Activated T-helper 1 cell treated with anti-CD3 and anti-CD28 coated beads, Interleukin-12 subunit alpha, Interleukin-12 subunit beta, Interleukin-2, Interleukin-4 antibody, amounts not matched to agents 30 ng/mL and 10 ng/mL and 1 ng/mL, durations not matched to agents 14 hours and 24 hours and 36 hours (primary cell): ENCODE measurements around the gene ZNF343. TPM values are rescaled to one million over a fixed set of nuclear protein-coding genes. Genes with fewer than 3 reads are reported as not detected.
A peak's percentile ranks its signal among the peaks of the same experiment; 100 is the strongest.
"Not testable (repeated sequence)": the region's sequence is repeated elsewhere in the genome, so short reads cannot be mapped to it uniquely, and the experiment has no call there.

Experiments
- DNase-seq: peaks from one replicate; pipeline ENCODE4 v3.0.0; 2021; ENCODE audit warnings: low spot score
- H3K27ac Mint-ChIP-seq: one replicate; pipeline ENCODE4 v1.8.0; 2021; ENCODE audit warnings: mild to moderate bottlenecking, mixed read lengths
- H3K27me3 Mint-ChIP-seq: one replicate; pipeline ENCODE4 v1.8.0; 2022; ENCODE audit warnings: mild to moderate bottlenecking, moderate library complexity, mixed read lengths; ENCODE audit not compliant: insufficient read depth
- H3K36me3 Mint-ChIP-seq: one replicate; pipeline ENCODE4 v1.8.0; 2021; ENCODE audit warnings: low read depth, mixed read lengths
- H3K4me1 Mint-ChIP-seq: one replicate; pipeline ENCODE4 v1.8.0; 2021; ENCODE audit warnings: low read depth, mixed read lengths
- H3K4me3 Mint-ChIP-seq: one replicate; pipeline ENCODE4 v1.8.0; 2021; ENCODE audit warnings: mild to moderate bottlenecking, moderate library complexity, mixed read lengths
- H3K9me3 Mint-ChIP-seq: one replicate; pipeline ENCODE4 v1.8.0; 2021; ENCODE audit warnings: mixed read lengths
- intact Hi-C: fragments of 100-400 bp; cut with micrococcal nuclease; formaldehyde crosslinking; loops from one replicate; pipeline ENCODE4 v1.15.1; 2024
- total RNA-seq: library from RNA; stranded (reverse); gene quantifications from 2 replicates; pipeline ENCODE4 v1.2.3, GENCODE V29; 2022

Gene ZNF343
- total RNA-seq, 1 donor from 2014 or later = 18.2 TPM

DNA sequence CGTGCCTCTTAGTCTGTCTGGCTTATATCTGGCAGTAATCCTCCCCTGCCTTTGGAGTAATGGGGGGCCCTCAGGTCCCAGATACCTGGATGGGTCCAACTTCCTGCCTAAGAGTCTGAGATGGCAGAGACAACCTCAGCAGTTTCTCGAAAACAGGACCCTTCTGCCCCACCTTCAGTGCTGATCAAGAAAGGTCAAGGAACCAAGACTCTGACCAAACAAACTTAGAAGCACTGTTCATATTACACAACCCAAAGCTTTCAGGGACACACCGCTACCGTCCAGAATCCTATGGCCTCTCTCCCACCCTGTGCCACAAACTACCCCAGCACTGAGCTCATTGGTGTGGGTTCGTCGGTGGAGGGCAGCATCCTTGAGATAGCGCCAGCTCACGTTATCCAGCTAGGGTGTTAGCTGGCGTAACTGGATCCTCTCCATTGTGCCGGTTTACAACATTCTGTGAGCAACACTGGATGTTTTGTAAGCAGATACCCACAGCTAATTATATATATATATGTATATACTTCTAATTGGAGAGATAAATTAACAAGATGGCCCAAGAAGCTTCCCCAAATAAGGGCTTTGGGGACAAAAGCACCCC lies 20.1 kb upstream of the ZNF343 start:
- no peak overlapping the region for H3K27ac Mint-ChIP-seq
- no peaks in the 10 kb centered on the region for H3K9me3 Mint-ChIP-seq
- H3K4me1 Mint-ChIP-seq = peaks cover 15% of the 10 kb centered on the region
- H3K4me3 Mint-ChIP-seq = no peak overlapping the region
- no peak for DNase-seq
- peaks cover 4% of the 10 kb centered on the region for H3K27me3 Mint-ChIP-seq
- H3K36me3 Mint-ChIP-seq = no peaks in the 10 kb centered on the region
- intact Hi-C loops = loop anchor here (10.0 kb wide), 1 partner anchor 1286 kb away; no protein-coding TSS in a partner anchor

DNA sequence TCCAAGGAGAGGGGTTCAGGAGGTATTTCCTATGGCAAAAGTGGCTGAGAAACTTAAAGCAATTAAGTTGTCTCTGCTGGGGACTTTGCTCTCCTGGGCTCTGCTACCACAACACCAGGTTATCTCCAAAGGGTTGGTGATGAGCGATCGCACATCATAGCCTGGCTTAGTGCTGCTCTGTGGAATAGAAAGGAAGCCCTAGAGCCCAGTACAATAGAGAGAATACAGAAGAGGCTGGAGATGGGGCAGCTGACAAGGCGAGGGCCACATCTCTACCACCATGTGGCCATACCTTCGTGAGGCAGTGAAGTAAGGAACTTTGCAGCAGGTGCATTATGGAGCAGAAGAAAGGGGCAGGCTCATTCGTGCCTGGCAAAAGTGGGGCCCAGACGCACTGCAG lies 19.0 kb upstream of the ZNF343 start:
- Mint-ChIP-seq H3K4me1 (peaks cover 15% of the 10 kb centered on the region), H3K9me3 (no peaks in the 10 kb centered on the region), H3K27ac (no peak overlapping the region), H3K36me3 (no peaks in the 10 kb centered on the region), H3K4me3 (no peak overlapping the region), H3K27me3 (peaks cover 1% of the 10 kb centered on the region)
- intact Hi-C loops = loop anchor here (10.0 kb wide), 1 partner anchor 1287 kb away; no protein-coding TSS in a partner anchor
- no peak for DNase-seq

DNA sequence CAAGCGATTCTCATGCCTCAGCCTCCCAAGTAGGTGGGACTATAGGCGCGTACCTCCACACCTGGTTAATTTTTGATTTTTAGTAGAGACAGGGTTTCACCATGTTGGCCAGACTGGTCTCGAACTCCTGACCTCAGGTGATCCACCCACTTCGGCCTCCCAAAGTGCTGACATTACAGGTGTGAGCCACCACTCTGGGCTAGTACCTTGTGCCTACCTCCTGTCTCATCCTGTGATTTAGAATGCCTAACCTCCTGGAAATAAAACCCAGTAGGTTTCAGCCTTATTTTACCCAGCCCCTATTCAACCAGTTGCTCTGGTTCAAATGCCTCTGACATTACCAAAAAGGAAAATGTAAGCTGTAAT lies 17.5 kb upstream of the ZNF343 start:
- not testable (repeated sequence) for H3K27me3 Mint-ChIP-seq, H3K27ac Mint-ChIP-seq, H3K36me3 Mint-ChIP-seq, DNase-seq, H3K9me3 Mint-ChIP-seq
- Mint-ChIP-seq H3K4me3 (peak overlapping the region; percentile 37), H3K4me1 (peaks cover 20% of the 10 kb centered on the region)
- intact Hi-C loops = loop anchor here (10.0 kb wide), 1 partner anchor 1289 kb away; no protein-coding TSS in a partner anchor

DNA sequence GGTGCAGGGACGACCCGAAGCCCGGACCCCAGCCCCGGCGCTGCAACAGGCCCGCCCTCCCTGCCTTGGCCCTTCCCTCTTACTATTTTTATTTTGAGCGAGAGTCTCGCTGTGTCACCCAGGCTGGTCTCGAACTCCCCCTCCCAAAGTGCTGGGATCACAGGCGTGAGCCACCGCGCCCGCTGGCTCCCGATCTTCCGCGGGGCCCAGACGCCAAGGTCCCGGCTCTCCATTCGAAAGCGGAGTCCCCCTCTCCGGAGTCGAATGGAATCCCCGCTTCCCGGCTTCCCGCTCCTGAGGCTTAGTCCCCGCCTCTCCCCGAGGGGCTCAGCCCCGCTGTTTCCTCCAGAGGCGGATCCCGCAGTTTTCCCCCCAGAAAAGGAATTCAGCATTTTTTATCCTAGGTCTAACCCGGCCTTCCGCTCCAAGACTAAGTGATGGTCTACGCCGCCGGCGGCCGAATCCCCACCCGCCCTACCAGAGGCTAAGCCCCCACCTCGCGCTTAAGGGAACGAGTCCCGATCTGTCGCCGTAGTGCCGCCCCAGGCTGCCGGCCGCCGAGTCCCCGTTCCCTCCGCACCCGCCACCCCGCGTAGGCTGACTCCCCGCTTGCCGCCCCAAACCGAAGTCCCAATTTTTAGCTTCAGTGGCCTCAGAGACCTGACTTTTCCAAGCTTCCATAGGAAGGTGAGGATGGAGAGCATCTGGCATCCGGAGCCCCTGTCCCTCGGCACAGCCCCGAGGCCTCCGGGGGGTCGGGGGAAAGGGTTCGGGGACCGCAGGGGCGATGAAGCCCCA lies 16.2 kb upstream of the ZNF343 start:
- no peaks in the 10 kb centered on the region for H3K9me3 Mint-ChIP-seq
- H3K4me1 Mint-ChIP-seq = peaks cover 26% of the 10 kb centered on the region
- H3K36me3 Mint-ChIP-seq = no peaks in the 10 kb centered on the region
- H3K27ac Mint-ChIP-seq = peak overlapping the region; percentile 87
- intact Hi-C loops = loop anchor here (1.0 to 10.0 kb wide), 5 partner anchors 54 to 1290 kb away; no protein-coding TSS in a partner anchor
- peak; percentile 28 for DNase-seq
- peak overlapping the region; percentile 85 for H3K4me3 Mint-ChIP-seq
- H3K27me3 Mint-ChIP-seq = peaks cover 7% of the 10 kb centered on the region

DNA sequence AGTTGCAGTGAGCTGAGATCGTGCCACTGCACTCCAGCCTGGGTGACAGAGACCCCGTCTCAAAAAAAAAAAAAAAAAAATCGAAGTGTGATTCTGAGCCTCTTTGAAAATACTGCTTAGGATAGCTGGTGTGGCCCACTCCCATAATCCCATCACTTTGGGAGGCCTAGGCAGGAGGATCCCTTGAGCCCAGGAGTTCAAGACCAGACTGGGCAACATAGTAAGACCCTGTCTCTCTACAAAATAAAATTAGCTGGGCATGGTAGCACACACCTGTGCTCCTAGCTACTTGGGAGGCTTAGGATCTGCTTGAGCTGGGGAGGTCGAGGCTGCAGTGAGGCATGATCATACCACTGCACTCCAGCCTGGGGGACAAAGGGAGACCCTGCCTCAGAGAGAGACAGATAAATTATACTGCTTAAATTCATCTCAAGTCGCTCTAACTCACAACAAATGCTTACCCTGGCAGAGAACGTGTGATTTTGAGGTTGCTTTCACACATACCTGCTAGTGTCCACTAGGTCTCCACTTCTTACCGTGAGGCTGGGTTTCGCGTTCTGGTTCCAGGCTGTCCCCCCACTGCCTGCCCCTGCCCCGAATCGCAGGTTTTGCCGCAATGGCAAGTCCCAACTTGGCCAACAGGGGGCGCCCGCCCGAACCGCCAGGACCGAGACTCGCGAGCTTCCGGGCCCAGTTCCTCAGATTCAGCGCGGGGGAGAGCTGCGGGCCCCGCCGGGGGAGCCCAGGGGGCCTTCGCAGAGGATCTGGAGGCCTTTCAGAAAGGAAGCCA lies 15.4 kb upstream of the ZNF343 start:
- Mint-ChIP-seq H3K9me3 (no peaks in the 10 kb centered on the region), H3K36me3 (no peaks in the 10 kb centered on the region)

DNA sequence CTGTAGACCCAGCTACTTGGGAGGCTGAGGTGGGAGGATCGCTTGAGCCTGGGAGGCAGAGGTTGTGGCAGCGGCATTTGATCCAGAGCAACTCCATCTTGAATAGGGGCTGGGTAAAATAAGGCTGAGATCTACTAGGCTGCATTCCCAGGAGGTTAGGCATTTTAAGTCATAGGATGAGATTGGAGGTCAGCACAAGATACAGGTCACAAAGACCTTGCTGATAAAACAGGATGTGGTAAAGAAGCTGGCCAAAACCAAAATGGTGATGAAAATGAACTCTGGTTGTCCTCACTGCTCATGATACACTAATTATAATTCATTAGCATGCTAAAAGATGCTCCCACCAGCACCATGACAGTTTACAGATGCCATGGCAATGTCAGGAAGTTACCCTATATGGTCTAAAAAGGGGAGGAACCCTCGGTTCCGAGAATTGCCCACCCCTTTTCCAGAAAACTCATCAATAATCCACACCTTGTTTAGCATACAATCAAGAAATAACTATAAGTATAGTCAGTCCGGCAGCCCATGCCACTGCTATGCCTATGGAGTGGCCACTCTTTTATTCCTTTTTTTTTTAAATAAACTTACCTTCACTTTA lies 14.2 kb upstream of the ZNF343 start:
- H3K27ac Mint-ChIP-seq, DNase-seq, H3K9me3 Mint-ChIP-seq, H3K27me3 Mint-ChIP-seq, H3K4me3 Mint-ChIP-seq, H3K36me3 Mint-ChIP-seq: not testable (repeated sequence)
- peaks cover 26% of the 10 kb centered on the region for H3K4me1 Mint-ChIP-seq
- intact Hi-C loops = loop anchor here (5.0 to 10.0 kb wide), 2 partner anchors 229 to 1292 kb away; no protein-coding TSS in a partner anchor

More for the DNA sequence above, 15.4 kb upstream of the ZNF343 start:
- peaks cover 26% of the 10 kb centered on the region for H3K4me1 Mint-ChIP-seq
- H3K4me3 Mint-ChIP-seq = peak overlapping the region; percentile 85
- intact Hi-C loops = loop anchor here (1.0 to 10.0 kb wide), 5 partner anchors 53 to 1291 kb away; no protein-coding TSS in a partner anchor
- peaks cover 7% of the 10 kb centered on the region for H3K27me3 Mint-ChIP-seq
- H3K27ac Mint-ChIP-seq = peak overlapping the region; percentile 87
- DNase-seq = peak; percentile 87

DNA sequence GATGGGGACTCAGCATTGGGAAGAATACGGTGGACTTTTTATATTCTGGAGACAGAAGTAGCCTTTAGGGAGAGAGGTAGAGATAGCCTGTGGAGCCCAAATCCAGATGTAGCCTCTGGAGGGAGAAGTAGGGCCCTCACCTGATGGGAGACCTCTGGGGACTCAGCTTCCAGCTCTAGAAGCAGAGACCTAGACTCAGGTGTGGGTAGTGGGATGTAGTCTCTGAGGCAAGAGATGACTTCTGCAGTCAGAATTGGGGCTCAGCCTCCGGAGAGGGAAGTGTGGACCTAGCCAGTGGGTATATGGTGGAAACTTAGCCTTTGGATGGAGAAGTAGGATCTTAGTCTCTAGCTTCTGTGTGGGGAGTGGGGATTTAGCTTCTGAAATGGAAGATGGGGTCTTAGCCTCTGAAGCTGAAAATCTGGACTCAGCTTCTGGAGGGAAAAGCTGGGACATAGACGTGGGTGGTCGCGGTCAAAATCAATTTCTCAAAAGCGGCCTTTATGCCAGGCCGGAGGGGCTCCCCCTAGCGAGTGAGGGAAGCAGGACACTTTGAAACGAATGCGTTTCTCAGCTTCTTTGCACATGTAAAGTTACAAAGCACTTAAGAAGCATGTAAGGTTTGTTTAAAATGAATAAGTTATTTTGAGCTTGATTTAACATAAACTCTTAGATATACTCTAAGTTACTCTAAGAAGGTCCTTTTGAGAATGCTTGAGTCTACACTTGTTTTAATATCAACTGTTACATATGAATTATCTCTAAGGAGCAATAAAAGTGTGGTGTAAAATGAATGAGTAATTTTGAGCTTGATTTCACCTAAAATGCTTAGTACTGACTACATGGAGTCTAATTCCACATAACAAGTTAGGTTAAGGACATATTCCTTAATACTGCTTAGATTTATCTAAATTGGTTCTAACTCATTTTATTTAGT lies 12.9 kb upstream of the ZNF343 start:
- no peak overlapping the region for H3K4me3 Mint-ChIP-seq
- no peaks in the 10 kb centered on the region for H3K36me3 Mint-ChIP-seq
- H3K27me3 Mint-ChIP-seq = peaks cover 7% of the 10 kb centered on the region
- H3K4me1 Mint-ChIP-seq = peaks cover 26% of the 10 kb centered on the region
- H3K9me3 Mint-ChIP-seq = no peaks in the 10 kb centered on the region
- H3K27ac Mint-ChIP-seq = no peak overlapping the region
- intact Hi-C loops = loop anchor here (1.0 to 10.0 kb wide), 3 partner anchors 12 to 1293 kb away; no protein-coding TSS in a partner anchor
- DNase-seq = peak; percentile 20

DNA sequence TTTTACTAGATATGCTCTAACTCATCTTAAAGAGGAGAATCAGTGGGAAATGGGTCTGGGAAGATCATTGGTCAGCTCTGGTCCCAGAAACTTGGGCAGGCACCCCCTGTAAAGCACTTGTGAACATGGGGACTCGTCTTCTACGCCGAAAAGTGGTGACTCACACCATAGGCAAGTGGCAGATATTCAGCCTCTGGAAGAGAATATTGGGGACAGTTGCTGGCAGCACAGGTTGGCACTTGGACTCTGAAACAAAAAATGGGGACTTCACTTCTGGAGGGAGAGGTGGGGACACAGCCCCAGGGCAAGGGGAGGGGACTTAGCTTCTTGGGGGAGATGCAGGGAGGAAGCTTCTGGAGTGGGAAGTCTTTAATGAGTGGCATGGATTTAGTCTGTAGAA lies 11.9 kb upstream of the ZNF343 start:
- DNase-seq = no peak
- H3K9me3 Mint-ChIP-seq = no peaks in the 10 kb centered on the region
- no peak overlapping the region for H3K27ac Mint-ChIP-seq
- no peaks in the 10 kb centered on the region for H3K36me3 Mint-ChIP-seq
- H3K4me1 Mint-ChIP-seq = peaks cover 25% of the 10 kb centered on the region
- no peak overlapping the region for H3K4me3 Mint-ChIP-seq
- peaks cover 7% of the 10 kb centered on the region for H3K27me3 Mint-ChIP-seq
- intact Hi-C loops = loop anchor here (1.0 to 10.0 kb wide), 3 partner anchors 11 to 1294 kb away; no protein-coding TSS in a partner anchor

DNA sequence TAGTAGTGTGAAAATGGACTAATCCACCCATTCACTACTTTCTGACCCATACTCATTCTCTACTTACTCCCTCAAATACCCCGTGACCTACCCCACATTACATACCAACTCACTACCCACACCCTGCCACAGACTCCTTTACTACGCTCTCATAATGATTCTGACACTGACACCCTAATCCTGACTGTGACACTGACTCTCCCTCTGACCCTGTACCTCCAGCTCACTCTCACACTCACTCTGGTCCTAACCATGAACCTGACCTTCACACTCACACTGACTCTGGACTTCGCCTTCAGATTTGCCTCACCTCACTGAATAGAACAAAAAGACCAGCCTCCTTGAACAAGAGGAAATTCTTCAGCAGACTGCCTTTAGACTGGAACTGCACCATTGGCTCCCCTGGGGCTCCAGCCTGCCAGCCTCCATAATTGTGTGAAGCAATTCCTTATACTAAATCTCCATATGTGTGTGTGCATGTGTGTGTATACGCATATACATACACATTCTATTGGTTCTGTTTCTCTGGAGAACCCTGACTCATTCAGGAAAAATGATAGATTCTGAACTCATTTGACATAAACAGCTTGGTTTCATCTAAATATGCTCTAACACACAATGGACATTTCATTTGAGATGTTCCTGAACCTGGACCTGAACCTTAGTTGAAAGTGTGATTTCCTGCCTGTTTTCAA lies 10.5 kb upstream of the ZNF343 start:
- H3K9me3 Mint-ChIP-seq = no peaks in the 10 kb centered on the region
- H3K4me3 Mint-ChIP-seq = no peak overlapping the region
- no peaks in the 10 kb centered on the region for H3K36me3 Mint-ChIP-seq
- intact Hi-C loops = no loop called here
- peaks cover 16% of the 10 kb centered on the region for H3K4me1 Mint-ChIP-seq
- H3K27ac Mint-ChIP-seq = no peak overlapping the region
- H3K27me3 Mint-ChIP-seq = peaks cover 12% of the 10 kb centered on the region
- no peak for DNase-seq

DNA sequence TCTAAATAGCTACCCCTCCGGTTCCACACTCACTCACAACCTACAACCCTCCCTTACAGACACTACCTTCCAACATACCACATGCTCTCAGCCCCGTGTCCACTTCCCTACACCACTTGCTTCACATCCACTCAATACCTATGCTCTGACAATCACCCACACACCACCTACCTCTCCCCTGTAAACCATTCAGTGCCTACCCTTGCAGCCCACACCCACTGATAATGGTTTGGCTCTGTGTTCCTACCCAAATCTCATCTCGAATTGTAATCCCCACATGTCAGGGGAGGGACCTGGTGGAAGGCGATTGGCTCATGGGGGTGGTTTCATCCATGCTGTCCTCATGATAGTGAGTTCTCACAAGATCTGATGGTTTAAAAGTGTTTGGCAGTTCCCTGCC lies 9.8 kb upstream of the ZNF343 start:
- DNase-seq = no peak
- Mint-ChIP-seq H3K9me3 (no peaks in the 10 kb centered on the region), H3K4me1 (peaks cover 11% of the 10 kb centered on the region), H3K27me3 (peaks cover 19% of the 10 kb centered on the region), H3K27ac (no peak overlapping the region), H3K4me3 (no peak overlapping the region), H3K36me3 (no peaks in the 10 kb centered on the region)
- intact Hi-C loops = no loop called here

DNA sequence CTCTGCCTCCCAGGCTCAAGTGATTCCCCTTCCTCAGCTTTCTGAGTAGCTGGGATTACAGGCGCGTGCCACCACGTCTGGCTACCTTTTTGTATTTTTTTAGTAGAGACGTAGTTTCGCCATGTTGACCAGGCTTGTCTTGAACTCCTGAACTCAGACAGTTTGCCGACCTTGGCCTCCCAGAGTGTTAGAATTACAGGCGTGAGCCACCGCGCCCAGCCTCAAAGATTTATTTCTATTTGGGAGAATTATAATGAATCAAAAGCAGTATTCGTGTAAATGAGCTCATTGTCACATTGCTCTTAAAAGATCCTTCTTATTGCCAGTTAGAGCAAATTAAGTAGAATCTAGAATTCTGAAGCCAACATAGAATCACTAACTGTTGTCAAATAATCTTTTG lies 9.4 kb upstream of the ZNF343 start:
- H3K27me3 Mint-ChIP-seq = peaks cover 24% of the 10 kb centered on the region
- H3K4me3 Mint-ChIP-seq = no peak overlapping the region
- H3K36me3 Mint-ChIP-seq = no peaks in the 10 kb centered on the region
- no peak for DNase-seq
- H3K9me3 Mint-ChIP-seq = no peaks in the 10 kb centered on the region
- no peak overlapping the region for H3K27ac Mint-ChIP-seq
- intact Hi-C loops = no loop called here
- peaks cover 11% of the 10 kb centered on the region for H3K4me1 Mint-ChIP-seq
